GM18861 (cell line): ENCODE measurements around the gene IL17RE.
A peak's percentile ranks its signal among the peaks of the same experiment; 100 is the strongest.
"Not testable (repeated sequence)": the region's sequence is repeated elsewhere in the genome, so short reads cannot be mapped to it uniquely, and the experiment has no call there.

ENCODE experiments used
- ATAC-seq: cut with Tn5 transposase; IDR thresholded peaks from one replicate; pipeline ENCODE4 v1.9.1; 2021; ENCODE audit not compliant: unreplicated experiment

The IL17RE gene

GRCh38 chr3:9879830-9880549, 22.7 kb upstream of the IL17RE start, which contains the start of gene CIDEC:
Gene CIDEC (minus strand): TSS chr3:9880253. CDS start chr3:9878486, 1,767 bp downstream.
- ATAC-seq, result no peak

- no peak for ATAC-seq
These were observed 21.2 kb upstream of the IL17RE start for GRCh38 chr3:9881441-9881840.

- ATAC-seq, result no peak
These were observed 18.7 kb upstream of the IL17RE start for GRCh38 chr3:9883706-9884554.

- ATAC-seq, result no peak
These were observed 18.0 kb upstream of the IL17RE start for GRCh38 chr3:9884555-9885165.

GRCh38 chr3:9886328-9886727, 16.3 kb upstream of the IL17RE start:
- no peak for ATAC-seq

- ATAC-seq, result no peak
These were observed 15.2 kb upstream of the IL17RE start for GRCh38 chr3:9887480-9887879.

GRCh38 chr3:9888540-9888939, 14.1 kb upstream of the IL17RE start:
- no peak for ATAC-seq

- no peak for ATAC-seq
These were observed 13.2 kb upstream of the IL17RE start for GRCh38 chr3:9889405-9889804.

- peak; percentile 51 for ATAC-seq
These were observed 12.2 kb upstream of the IL17RE start, which contains the start of gene JAGN1 for GRCh38 chr3:9890249-9891071. Gene JAGN1 (plus strand): TSS chr3:9890610. CDS start chr3:9890723, 113 bp downstream.

- ATAC-seq, result no peak
These were observed 11.5 kb upstream of the IL17RE start for GRCh38 chr3:9891072-9891622.

GRCh38 chr3:9893739-9894138, 8.9 kb upstream of the IL17RE start:
- ATAC-seq, result no peak

- not testable (repeated sequence) for ATAC-seq
These were observed 6.9 kb upstream of the IL17RE start for GRCh38 chr3:9895715-9896114.

GRCh38 chr3:9896755-9897407, 5.8 kb upstream of the IL17RE start:
- not testable (repeated sequence) for ATAC-seq

- peak; percentile 50 for ATAC-seq
These were observed 5.0 kb upstream of the IL17RE start for GRCh38 chr3:9897408-9898372.

- no peak for ATAC-seq
These were observed 4.0 kb upstream of the IL17RE start for GRCh38 chr3:9898467-9899241.

GRCh38 chr3:9899289-9899791, 3.3 kb upstream of the IL17RE start:
- no peak for ATAC-seq

GRCh38 chr3:9900965-9901415, 1.7 kb upstream of the IL17RE start:
- not testable (repeated sequence) for ATAC-seq

- no peak for ATAC-seq
These were observed 681 bp upstream of the IL17RE start for GRCh38 chr3:9901967-9902366.
